Endodermal cell (in vitro differentiated cells): ENCODE measurements around the gene PDILT. TPM values are rescaled to one million over a fixed set of nuclear protein-coding genes. Genes with fewer than 3 reads are reported as not detected.

Experiments
- DNase-seq: peaks from one replicate; pipeline ENCODE4 v3.0.0-alpha.2; 2017
- H3K27ac ChIP-seq: 2 replicates; pipeline ENCODE4 v1.5.1; 2013; ENCODE audit warnings: mild to moderate bottlenecking, low read depth, low read length, moderate library complexity
- H3K27me3 ChIP-seq: 2 replicates; pipeline ENCODE4 v1.6.1; 2013; ENCODE audit warnings: mild to moderate bottlenecking, low read length, moderate library complexity; ENCODE audit not compliant: insufficient read depth, control insufficient read depth, poor library complexity, severe bottlenecking
- H3K36me3 ChIP-seq: 2 replicates; pipeline ENCODE4 v1.7.0; 2013; ENCODE audit warnings: mild to moderate bottlenecking, low read length, moderate library complexity; ENCODE audit not compliant: control insufficient read depth, insufficient read depth
- H3K4me1 ChIP-seq: one replicate; pipeline ENCODE4 v1.7.0; 2013; ENCODE audit warnings: low read length; ENCODE audit not compliant: control insufficient read depth, insufficient read depth
- H3K4me3 ChIP-seq: 2 replicates; pipeline ENCODE4 v1.5.1; 2013; ENCODE audit warnings: mild to moderate bottlenecking, low read length, moderate library complexity
- H3K9ac ChIP-seq: 2 replicates; pipeline ENCODE4 v1.6.1; 2013; ENCODE audit warnings: mild to moderate bottlenecking, low read length, moderate library complexity; ENCODE audit not compliant: poor library complexity, severe bottlenecking; ENCODE audit errors: extremely low read depth
- H3K9me3 ChIP-seq: 2 replicates; pipeline ENCODE4 v1.6.1; 2013; ENCODE audit warnings: mild to moderate bottlenecking, low read length, moderate library complexity; ENCODE audit not compliant: control insufficient read depth
- H3K27ac Mint-ChIP-seq: 2 replicates; pipeline ENCODE4 v1.8.0; 2020; ENCODE audit warnings: mixed read lengths
- H3K27me3 Mint-ChIP-seq: 2 replicates; pipeline ENCODE4 v1.8.0; 2021; ENCODE audit warnings: mild to moderate bottlenecking, mixed read lengths; ENCODE audit not compliant: insufficient read depth
- H3K36me3 Mint-ChIP-seq: 2 replicates; pipeline ENCODE4 v1.8.0; 2020; ENCODE audit warnings: low read depth, mixed read lengths
- H3K4me1 Mint-ChIP-seq: 2 replicates; pipeline ENCODE4 v1.8.0; 2020; ENCODE audit warnings: mixed read lengths
- H3K4me3 Mint-ChIP-seq: 2 replicates; pipeline ENCODE4 v1.8.0; 2020; ENCODE audit warnings: mild to moderate bottlenecking, moderate library complexity, mixed read lengths
- H3K9me3 Mint-ChIP-seq: 2 replicates; pipeline ENCODE4 v1.8.0; 2020; ENCODE audit warnings: mild to moderate bottlenecking, mixed read lengths
- WGBS, 2 experiments: methylation state at CpG; one replicate each; pipeline versions ENCODE4 v1.1.5 to v1.1.7; 2013; ENCODE audit warnings: missing lambda C conversion rate in 2 of 2, mixed read lengths in 1 of 2; ENCODE audit not compliant: insufficient coverage in 1 of 2, insufficient read length in 1 of 2; 5-methylcytosine and 5-hydroxymethylcytosine counted together
- total RNA-seq, 2 donors: library from RNA; stranded (reverse); fragmentation: NEBNext Ultra II Directional in 1 of 2; extraction: Animal tissue kit (Norgen Biotek cat#: 25700) in 1 of 2; gene quantifications; 2 replicates in 1 of 2; 3 replicates in 1 of 2; pipeline ENCODE4 v1.2.1, GENCODE V29; 2021
- TF ChIP-seq, protein P1 (sequence below): fragments of 200-600 bp; sonication (generic); conservative IDR thresholded peaks from 2 replicates; pipeline ENCODE4 v1.5.0; 2021; ENCODE audit warnings: antibody characterized with exemption, mild to moderate bottlenecking

The PDILT gene
- total RNA-seq, 2 donors from 2014 or later: not detected

DNA sequence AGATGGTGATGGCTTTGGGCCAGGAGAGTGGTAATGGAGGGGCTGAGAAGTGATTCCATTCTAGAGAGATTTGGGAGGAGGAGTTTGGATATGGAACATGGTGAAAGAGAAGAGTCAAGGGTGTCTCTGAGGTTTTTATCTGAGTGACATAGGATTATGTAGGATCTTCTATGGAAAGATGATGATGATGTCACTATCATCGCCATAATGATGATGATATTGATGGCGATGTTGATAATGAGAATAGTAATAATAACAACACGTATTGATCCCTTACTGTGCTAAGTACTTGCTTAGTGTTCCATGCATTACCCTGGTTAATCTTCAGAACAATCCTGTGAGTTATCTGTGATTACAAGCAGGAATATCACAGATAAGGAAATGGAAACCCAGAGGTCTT is 16.6 kb downstream of the PDILT start:
- DNase-seq: no peak
- Mint-ChIP-seq H3K36me3 (no peaks in the 10 kb centered on the region), H3K4me1 (peaks cover 9% of the 10 kb centered on the region), H3K27ac (no peak overlapping the region), H3K4me3 (no peak overlapping the region), H3K9me3 (no peaks in the 10 kb centered on the region), H3K27me3 (peaks cover 7% of the 10 kb centered on the region)
- H3K27me3 ChIP-seq: no peaks in the 10 kb centered on the region
- H3K4me3 ChIP-seq: no peak overlapping the region
- H3K4me1 ChIP-seq: no peaks in the 10 kb centered on the region
- no peaks in the 10 kb centered on the region for H3K9me3 ChIP-seq
- 94 to 100% methylated on average over 3 of the region's 3 CpGs for WGBS, 2 experiments
- TF ChIP-seq, protein P1, sequence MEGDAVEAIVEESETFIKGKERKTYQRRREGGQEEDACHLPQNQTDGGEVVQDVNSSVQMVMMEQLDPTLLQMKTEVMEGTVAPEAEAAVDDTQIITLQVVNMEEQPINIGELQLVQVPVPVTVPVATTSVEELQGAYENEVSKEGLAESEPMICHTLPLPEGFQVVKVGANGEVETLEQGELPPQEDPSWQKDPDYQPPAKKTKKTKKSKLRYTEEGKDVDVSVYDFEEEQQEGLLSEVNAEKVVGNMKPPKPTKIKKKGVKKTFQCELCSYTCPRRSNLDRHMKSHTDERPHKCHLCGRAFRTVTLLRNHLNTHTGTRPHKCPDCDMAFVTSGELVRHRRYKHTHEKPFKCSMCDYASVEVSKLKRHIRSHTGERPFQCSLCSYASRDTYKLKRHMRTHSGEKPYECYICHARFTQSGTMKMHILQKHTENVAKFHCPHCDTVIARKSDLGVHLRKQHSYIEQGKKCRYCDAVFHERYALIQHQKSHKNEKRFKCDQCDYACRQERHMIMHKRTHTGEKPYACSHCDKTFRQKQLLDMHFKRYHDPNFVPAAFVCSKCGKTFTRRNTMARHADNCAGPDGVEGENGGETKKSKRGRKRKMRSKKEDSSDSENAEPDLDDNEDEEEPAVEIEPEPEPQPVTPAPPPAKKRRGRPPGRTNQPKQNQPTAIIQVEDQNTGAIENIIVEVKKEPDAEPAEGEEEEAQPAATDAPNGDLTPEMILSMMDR: no peak
- H3K36me3 ChIP-seq: no peaks in the 10 kb centered on the region
- no peak overlapping the region for H3K9ac ChIP-seq
- no peak overlapping the region for H3K27ac ChIP-seq

GRCh38 chr16:20385844-20386832 is 18.4 kb downstream of the PDILT start:
- H3K36me3 Mint-ChIP-seq: no peaks in the 10 kb centered on the region
- H3K27ac Mint-ChIP-seq: peak overlapping the region; percentile 77
- DNase-seq: peak; percentile 92
- Histone ChIP-seq H3K36me3 (no peaks in the 10 kb centered on the region), H3K9ac (no peak overlapping the region), H3K4me3 (peak overlapping the region; percentile 57), H3K4me1 (no peaks in the 10 kb centered on the region), H3K9me3 (no peaks in the 10 kb centered on the region), H3K27me3 (no peaks in the 10 kb centered on the region), H3K27ac (no peak overlapping the region)
- no peaks in the 10 kb centered on the region for H3K9me3 Mint-ChIP-seq
- H3K27me3 Mint-ChIP-seq: peaks cover 7% of the 10 kb centered on the region
- peaks cover 5% of the 10 kb centered on the region for H3K4me1 Mint-ChIP-seq
- H3K4me3 Mint-ChIP-seq: peak overlapping the region; percentile 55
- TF ChIP-seq, protein P1: peak; percentile 92
- WGBS, 2 experiments: 57 to 63% methylated on average over 19 to 30 of the region's 30 CpGs

- 34 to 35% methylated on average over 7 to 11 of the region's 11 CpGs for WGBS, 2 experiments
- H3K9me3 Mint-ChIP-seq: no peaks in the 10 kb centered on the region
- H3K4me1 Mint-ChIP-seq: peaks cover 5% of the 10 kb centered on the region
- Histone ChIP-seq H3K27ac (no peak overlapping the region), H3K27me3 (no peaks in the 10 kb centered on the region), H3K4me1 (no peaks in the 10 kb centered on the region), H3K4me3 (no peak overlapping the region), H3K9me3 (no peaks in the 10 kb centered on the region), H3K36me3 (no peaks in the 10 kb centered on the region), H3K9ac (no peak overlapping the region)
- TF ChIP-seq, protein P1: peak; percentile 86
- no peaks in the 10 kb centered on the region for H3K36me3 Mint-ChIP-seq
- H3K27ac Mint-ChIP-seq: no peak overlapping the region
- no peak overlapping the region for H3K4me3 Mint-ChIP-seq
- H3K27me3 Mint-ChIP-seq: peaks cover 10% of the 10 kb centered on the region
- peak; percentile 94 for DNase-seq
Measured at GRCh38 chr16:20383106-20384029, 21.2 kb downstream of the PDILT start.
